Naive B cell (primary cell): ENCODE measurements around the gene SARM1. TPM values are rescaled to one million over a fixed set of nuclear protein-coding genes. Genes with fewer than 3 reads are reported as not detected.

Experiments used
- ATAC-seq, 2 donors: fragments of 150-1000 bp; cut with Tn5 transposase; 2 replicates each; pipeline ENCODE4 v1.10.0; 2021; ENCODE audit warnings: low read depth in 2 of 2, mild to moderate bottlenecking in 2 of 2, moderate library complexity in 2 of 2
- DNase-seq: peaks from one replicate; pipeline ENCODE4 v3.0.0; 2022
- H3K27ac Mint-ChIP-seq, 6 donors: one replicate each; pipeline ENCODE4 v1.8.0; 2020 to 2022; ENCODE audit warnings: mild to moderate bottlenecking in 6 of 6, mixed read lengths in 6 of 6, moderate library complexity in 5 of 6, inconsistent platforms in 2 of 6
- H3K27me3 Mint-ChIP-seq, 3 donors: one replicate each; pipeline ENCODE4 v1.8.0; 2021 to 2022; ENCODE audit warnings: mixed read lengths in 3 of 3, mild to moderate bottlenecking in 1 of 3
- H3K36me3 Mint-ChIP-seq, 2 donors: one replicate each; pipeline ENCODE4 v1.8.0; 2020 to 2022; ENCODE audit warnings: mixed read lengths in 2 of 2, inconsistent platforms in 1 of 2, mild to moderate bottlenecking in 1 of 2
- H3K4me1 Mint-ChIP-seq, 3 donors: one replicate each; pipeline ENCODE4 v1.8.0; 2020 to 2022; ENCODE audit warnings: mixed read lengths in 3 of 3, inconsistent platforms in 1 of 3, mild to moderate bottlenecking in 1 of 3, moderate library complexity in 1 of 3
- H3K4me3 Mint-ChIP-seq, 8 donors: one replicate each; pipeline ENCODE4 v1.8.0; 2020 to 2022; ENCODE audit warnings: mild to moderate bottlenecking in 8 of 8, mixed read lengths in 8 of 8, moderate library complexity in 8 of 8, inconsistent platforms in 2 of 8
- H3K9me3 Mint-ChIP-seq, 7 donors: one replicate each; pipeline ENCODE4 v1.8.0; 2020 to 2022; ENCODE audit warnings: mixed read lengths in 7 of 7, mild to moderate bottlenecking in 5 of 7, inconsistent platforms in 2 of 7, moderate library complexity in 1 of 7
- polyA plus RNA-seq, 6 donors: library from polyadenylated mRNA; unstranded; fragments of 300-500 nt; fragmentation: Illumina TruSeq; gene quantifications; one replicate each; pipeline ENCODE4 v1.2.3, GENCODE V29; 2021; ENCODE audit warnings: low read depth in 6 of 6

The SARM1 gene
- 1 to 10 TPM; 4.3 to 8.1 (median 7.1) TPM for polyA plus RNA-seq

DNA sequence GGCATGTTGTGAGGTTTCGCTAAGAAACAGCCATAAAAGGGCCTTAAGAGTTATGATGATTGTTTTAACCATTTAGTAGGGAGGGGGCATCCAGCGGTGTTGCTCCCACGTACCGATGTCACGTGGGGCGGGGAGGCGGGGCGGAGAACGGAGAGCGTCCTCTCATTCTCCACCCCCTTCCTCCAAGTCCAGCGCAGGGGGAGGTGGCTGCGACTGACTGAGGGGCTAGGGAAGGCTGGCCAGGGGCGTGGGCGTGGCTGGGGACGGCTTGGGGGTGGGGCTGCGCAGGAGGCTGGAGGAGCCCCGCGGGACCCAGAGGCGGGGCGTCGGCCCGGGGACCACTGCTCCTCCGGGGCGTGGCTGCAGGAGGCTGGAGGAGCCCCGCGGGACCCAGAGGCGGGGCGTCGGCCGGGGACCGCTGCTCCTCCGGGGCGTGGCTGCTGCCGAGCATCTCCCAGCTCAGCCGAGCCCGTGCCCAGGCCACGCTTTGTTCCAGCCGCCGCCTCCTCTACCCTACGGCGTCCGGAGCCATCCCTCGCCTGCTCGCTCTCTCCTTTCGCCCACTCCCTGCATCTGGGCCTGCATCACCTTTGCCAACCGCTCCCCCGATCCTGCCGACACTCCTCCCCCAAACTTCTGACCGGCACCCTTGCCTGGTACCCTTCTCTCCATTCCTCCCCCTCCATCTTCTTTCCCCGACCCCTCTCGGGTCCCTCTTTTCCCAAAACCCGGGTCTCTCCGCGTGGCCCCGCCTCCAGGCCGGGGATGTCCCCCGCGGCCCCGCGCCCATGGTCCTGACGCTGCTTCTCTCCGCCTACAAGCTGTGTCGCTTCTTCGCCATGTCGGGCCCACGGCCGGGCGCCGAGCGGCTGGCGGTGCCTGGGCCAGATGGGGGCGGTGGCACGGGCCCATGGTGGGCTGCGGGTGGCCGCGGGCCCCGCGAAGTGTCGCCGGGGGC is at the start of gene SARM1:
SARM1 (plus strand) TSS at position 450 of the 958 bp plus-strand sequence; CDS start at position 789, 339 bp downstream.
- peak within 1 kb of the TSS; percentile 81 to 98 (median 96) for H3K4me3 Mint-ChIP-seq
- no peaks in the 10 kb centered on the region for H3K27me3 Mint-ChIP-seq
- no peaks in the 10 kb centered on the region for H3K9me3 Mint-ChIP-seq

DNA sequence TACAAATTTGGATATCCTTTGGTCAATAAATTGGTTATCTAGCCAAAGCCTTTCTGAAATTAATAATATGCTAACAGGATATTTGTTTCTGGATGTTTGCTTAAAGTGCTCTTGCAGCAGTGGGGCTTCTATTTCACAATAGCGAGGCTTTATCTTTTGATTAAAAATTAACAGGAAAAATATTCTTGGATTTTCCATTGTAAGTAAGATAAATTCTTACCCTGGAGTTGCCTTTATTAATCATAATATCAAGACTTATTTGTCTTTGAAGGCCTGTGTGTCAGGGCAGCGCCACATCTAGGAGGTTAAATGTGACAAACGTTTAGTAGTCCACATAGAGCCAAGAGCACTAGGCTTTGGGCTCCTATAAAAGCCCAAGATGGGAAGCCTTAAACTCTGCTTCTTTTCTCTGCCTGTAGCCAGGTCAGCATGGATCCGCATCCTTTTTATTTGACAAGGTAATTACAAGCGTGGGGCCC is 47.2 kb upstream of the SARM1 start:
- Mint-ChIP-seq H3K36me3 (no peaks in the 10 kb centered on the region), H3K4me3 (peak overlapping the region in 1 of 8 donors; percentile 1), H3K4me1 (peaks cover 11 to 14% (median 12%) of the 10 kb centered on the region in 3 donors), H3K9me3 (no peaks in the 10 kb centered on the region), H3K27me3 (no peaks in the 10 kb centered on the region), H3K27ac (no peak overlapping the region)
- DNase-seq (no peak), ATAC-seq (no peak)

More for the DNA sequence above, at the start of gene SARM1:
- Mint-ChIP-seq H3K4me1 (peaks cover 13 to 22% (median 19%) of the 10 kb centered on the region in 3 donors), H3K36me3 (no peaks in the 10 kb centered on the region), H3K27ac (peak within 1 kb of the TSS; percentile 91 to 98 (median 96))
- DNase-seq (peak; percentile 78), ATAC-seq (peak; percentile 89)

DNA sequence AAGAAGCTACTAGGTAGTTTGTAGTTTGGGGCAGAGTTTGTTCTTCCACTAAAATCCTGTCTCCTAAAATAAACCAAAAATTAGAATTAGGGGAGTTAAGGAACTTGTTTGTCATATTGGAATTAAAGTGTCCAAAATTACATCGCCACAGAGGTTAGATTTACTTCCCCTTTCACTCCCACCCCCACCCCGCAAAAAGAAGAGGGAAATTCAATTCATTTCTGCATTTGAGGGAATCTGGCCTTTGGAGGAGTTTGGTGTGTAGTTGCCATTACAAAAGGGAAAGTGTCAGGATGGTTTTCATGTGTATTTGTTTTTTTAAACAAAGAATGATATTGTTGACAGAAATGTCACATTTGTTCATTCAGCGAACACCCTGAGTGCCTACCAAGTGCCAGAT is 46.7 kb upstream of the SARM1 start:
- Mint-ChIP-seq H3K4me1 (peaks cover 6 to 10% (median 7%) of the 10 kb centered on the region in 3 donors), H3K27ac (peak overlapping the region in 1 of 6 donors; percentile 76), H3K36me3 (no peaks in the 10 kb centered on the region), H3K9me3 (no peaks in the 10 kb centered on the region), H3K27me3 (no peaks in the 10 kb centered on the region), H3K4me3 (peak overlapping the region in 1 of 8 donors; percentile 1)
- DNase-seq (no peak), ATAC-seq (no peak)

DNA sequence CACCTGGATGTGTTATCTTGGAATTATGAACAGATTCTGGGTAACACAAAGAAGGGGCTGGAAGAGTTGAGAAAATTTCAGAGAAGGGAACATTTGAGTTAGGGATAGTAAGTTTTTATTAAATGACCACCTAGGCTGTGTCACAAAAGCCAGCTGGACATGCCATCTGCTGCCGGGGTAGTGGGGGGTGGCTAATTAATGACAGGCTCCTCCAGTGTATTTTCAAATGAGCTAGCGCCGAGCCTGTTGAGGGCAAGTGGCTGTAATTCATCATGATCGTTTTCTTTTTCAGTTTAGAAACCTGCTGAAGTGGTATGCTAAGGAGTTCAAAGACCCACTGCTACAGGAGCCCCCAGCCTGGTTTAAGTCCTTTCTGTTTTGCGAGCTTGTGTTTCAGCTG is 46.3 kb upstream of the SARM1 start:
- H3K27me3 Mint-ChIP-seq: no peaks in the 10 kb centered on the region
- H3K36me3 Mint-ChIP-seq: no peaks in the 10 kb centered on the region
- H3K9me3 Mint-ChIP-seq: no peaks in the 10 kb centered on the region
- peak overlapping the region in 1 of 6 donors; percentile 76 for H3K27ac Mint-ChIP-seq
- H3K4me3 Mint-ChIP-seq: no peak overlapping the region
- ATAC-seq (no peak), DNase-seq (no peak)
- peaks cover 2 to 5% (median 3%) of the 10 kb centered on the region in 3 donors for H3K4me1 Mint-ChIP-seq

DNA sequence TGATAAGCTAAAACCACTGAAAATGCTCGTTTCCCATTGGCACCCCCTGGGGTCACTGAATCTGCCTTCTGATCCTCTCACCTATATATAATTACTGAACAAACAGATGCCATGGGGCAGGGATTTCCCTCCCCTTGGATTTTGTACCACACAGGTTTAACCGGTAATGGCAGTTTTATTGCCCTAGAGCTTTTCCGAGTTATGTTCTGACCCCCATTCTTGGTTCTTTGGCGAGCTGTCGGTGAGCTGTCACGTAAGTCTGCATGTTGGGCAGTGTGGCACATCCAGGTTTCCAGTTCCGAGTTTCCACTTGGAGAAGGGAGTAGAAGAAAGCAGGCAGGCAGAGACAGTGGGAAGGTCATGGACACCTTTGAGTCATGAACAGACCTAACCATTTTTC is 45.4 kb upstream of the SARM1 start:
- no peaks in the 10 kb centered on the region for H3K9me3 Mint-ChIP-seq
- H3K4me1 Mint-ChIP-seq: no peaks in the 10 kb centered on the region
- H3K27me3 Mint-ChIP-seq: no peaks in the 10 kb centered on the region
- H3K36me3 Mint-ChIP-seq: no peaks in the 10 kb centered on the region
- no peak overlapping the region for H3K27ac Mint-ChIP-seq
- H3K4me3 Mint-ChIP-seq: no peak overlapping the region
- no peak for ATAC-seq
- DNase-seq: no peak

DNA sequence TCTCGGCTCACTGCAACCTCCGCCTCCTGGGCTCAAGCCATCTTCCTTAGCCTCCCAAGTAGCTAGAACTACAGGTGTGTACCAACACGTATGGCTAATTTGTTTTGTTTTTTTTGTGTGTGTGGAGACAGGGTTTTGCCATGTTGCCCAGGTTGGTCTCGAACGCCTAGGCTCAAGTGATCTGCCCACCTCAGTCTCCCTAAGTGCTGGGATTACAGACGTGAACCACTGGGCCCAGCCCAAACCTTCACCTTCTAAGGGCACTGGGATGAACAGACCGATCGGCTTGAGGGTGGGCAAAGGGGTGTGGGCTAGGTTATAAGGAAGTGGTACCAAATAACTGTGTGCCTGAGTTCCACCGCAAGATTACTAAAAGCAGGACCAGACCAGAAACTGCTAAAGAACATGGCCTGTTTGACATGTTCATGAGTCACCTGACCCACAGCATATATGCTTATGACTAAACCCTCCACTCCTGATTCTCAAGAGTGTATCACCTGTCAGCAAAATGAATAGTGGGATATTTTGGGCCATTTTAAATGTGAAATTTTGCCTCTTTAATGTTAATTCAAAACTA is 44.4 kb upstream of the SARM1 start:
- DNase-seq (no peak), ATAC-seq (no peak)
- peak overlapping the region in 1 of 6 donors; percentile 54 for H3K27ac Mint-ChIP-seq
- no peaks in the 10 kb centered on the region for H3K27me3 Mint-ChIP-seq
- no peaks in the 10 kb centered on the region for H3K36me3 Mint-ChIP-seq
- peaks cover 0 to under 1% (median 0%) of the 10 kb centered on the region in 3 donors for H3K4me1 Mint-ChIP-seq
- H3K4me3 Mint-ChIP-seq: no peak overlapping the region
- no peaks in the 10 kb centered on the region for H3K9me3 Mint-ChIP-seq

DNA sequence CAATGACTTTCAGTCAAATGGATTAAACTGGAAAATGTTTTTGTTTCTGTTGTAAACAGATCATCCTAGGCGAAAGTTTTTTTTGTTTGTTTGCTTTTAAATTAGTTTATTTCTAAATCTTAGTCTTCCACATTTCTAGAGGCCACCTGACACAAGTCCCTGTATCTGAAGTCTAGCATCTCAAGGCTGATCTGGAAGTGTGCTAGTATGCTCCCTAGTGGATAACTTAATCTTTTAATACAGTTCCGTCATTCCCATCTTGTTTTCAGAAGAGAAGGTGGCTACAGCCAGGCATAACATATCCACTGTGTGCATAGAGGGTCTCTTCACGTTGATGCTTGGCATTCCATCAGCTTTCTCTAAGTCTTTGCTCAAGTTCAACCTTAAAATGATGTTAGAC is 43.8 kb upstream of the SARM1 start:
- Mint-ChIP-seq H3K4me3 (no peak overlapping the region), H3K4me1 (peaks cover 0 to 4% (median 3%) of the 10 kb centered on the region in 3 donors), H3K27ac (no peak overlapping the region), H3K27me3 (no peaks in the 10 kb centered on the region), H3K9me3 (no peaks in the 10 kb centered on the region), H3K36me3 (no peaks in the 10 kb centered on the region)
- ATAC-seq (no peak), DNase-seq (no peak)

DNA sequence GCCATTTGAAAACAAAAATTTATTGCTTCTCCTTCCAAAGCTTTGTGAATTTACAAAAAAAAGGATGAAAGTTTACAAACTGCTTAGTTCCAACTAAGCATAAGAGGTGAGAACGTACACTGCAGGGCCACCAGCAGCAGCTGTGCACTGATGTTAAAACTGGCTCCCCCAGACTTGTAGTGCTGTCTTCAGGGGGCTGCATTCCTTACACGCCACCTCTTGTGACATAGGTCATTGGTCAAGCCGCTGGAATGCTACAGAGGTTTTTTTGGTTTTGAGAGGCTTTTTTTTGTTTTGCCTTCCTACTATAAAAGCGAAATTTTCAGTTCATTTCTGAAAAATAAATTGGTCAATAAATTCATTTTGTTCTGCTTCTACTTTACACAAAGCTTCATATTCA is 43.2 kb upstream of the SARM1 start:
- ATAC-seq (no peak), DNase-seq (no peak)
- H3K27ac Mint-ChIP-seq: no peak overlapping the region
- H3K27me3 Mint-ChIP-seq: no peaks in the 10 kb centered on the region
- no peaks in the 10 kb centered on the region for H3K36me3 Mint-ChIP-seq
- peaks cover 0 to 5% (median 4%) of the 10 kb centered on the region in 3 donors for H3K4me1 Mint-ChIP-seq
- no peaks in the 10 kb centered on the region for H3K9me3 Mint-ChIP-seq
- no peak overlapping the region for H3K4me3 Mint-ChIP-seq

DNA sequence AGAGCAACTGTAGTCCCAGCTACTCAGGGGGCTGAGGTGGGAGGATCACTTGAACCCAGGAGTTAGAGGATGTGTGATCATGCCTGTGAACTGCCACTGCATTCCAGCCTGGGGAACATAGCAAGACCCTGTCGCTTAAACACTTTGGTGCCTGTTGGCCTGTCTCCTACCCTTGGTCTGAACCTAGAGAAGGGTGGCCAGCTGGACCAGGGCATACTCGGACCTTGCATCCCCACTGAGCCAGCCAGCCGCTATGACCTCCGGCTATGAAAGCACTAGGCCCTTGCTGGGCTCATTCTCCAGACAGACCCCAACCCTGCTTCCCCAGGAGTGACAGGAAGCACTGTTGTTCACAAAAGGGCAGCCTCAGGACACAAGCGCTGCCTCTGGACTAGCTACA is 40.8 kb upstream of the SARM1 start:
- DNase-seq (no peak), ATAC-seq (no peak)
- H3K27me3 Mint-ChIP-seq: no peaks in the 10 kb centered on the region
- no peaks in the 10 kb centered on the region for H3K9me3 Mint-ChIP-seq
- peak overlapping the region in 2 of 6 donors; percentile 67 for H3K27ac Mint-ChIP-seq
- H3K4me1 Mint-ChIP-seq: peaks cover 16 to 28% (median 21%) of the 10 kb centered on the region in 3 donors
- no peaks in the 10 kb centered on the region for H3K36me3 Mint-ChIP-seq
- peak overlapping the region in 1 of 8 donors; percentile 33 for H3K4me3 Mint-ChIP-seq

DNA sequence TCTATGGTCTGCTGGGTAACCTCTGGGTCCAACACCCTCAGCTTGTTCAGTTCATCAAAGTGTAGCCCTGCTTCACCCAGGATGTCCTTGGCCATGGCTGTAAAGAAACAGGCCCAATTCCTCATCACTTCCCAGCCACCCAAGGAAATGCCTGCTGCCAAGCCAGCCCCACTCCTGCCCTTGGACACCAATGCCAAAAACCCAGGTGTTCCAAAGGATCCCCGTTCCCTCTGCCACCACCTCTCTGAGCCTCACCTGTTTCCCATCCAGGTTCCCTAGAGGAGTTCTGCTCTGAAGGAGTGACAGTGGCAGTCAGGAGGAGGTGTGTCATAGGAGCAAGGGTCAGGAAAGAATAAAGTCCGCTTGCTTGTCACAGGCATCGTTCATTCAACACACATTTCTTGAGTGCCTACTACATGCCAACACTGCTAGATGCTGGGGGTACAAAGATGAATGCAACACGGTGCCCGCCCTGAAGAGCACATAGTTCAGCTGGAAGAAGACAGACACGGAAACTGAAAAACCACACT is 39.5 kb upstream of the SARM1 start:
- Mint-ChIP-seq H3K4me1 (peaks cover 24 to 37% (median 33%) of the 10 kb centered on the region in 3 donors), H3K27ac (peak overlapping the region in 2 of 6 donors; percentile 11 to 33), H3K27me3 (no peaks in the 10 kb centered on the region), H3K9me3 (no peaks in the 10 kb centered on the region), H3K36me3 (no peaks in the 10 kb centered on the region), H3K4me3 (peak overlapping the region in 5 of 8 donors; percentile 3 to 60 (median 37))
- ATAC-seq (no peak), DNase-seq (no peak)

DNA sequence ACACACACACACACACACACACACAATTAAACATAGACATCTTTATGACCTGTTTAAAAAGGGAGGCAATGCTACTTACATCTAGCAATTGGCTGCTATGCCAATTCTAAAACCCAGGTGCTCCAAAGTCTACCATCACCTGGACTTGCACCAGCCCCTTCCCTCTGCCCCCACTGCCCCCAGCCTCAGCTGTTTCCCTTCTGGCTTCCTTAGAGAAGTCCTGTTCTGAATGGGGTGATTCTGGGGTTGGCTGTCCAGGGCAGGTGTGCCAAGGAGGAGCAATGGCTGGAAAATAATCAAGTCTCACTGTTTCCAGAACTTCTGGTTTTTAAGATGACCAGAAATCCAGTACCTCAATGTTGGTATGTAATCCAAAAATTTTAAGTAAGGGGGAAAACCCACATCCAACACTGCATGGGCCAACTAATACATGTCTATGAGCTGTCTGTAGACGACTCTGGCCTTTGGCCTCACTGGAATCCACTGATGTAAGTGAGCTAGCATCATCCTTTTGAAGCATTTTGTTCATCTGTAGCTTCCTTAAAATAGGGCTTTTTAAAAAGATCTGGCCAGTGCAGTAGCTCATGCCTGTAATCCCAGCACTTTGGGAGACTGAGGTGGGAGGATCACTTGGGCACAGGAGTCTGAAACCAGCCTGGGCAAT is 38.3 kb upstream of the SARM1 start:
- no peaks in the 10 kb centered on the region for H3K36me3 Mint-ChIP-seq
- peak overlapping the region in 4 of 6 donors; percentile 35 to 98 (median 92) for H3K27ac Mint-ChIP-seq
- H3K4me3 Mint-ChIP-seq: peak overlapping the region in 7 of 8 donors; percentile 47 to 98 (median 92)
- peaks cover 34 to 49% (median 46%) of the 10 kb centered on the region in 3 donors for H3K4me1 Mint-ChIP-seq
- no peak for DNase-seq
- ATAC-seq: no peak
- no peaks in the 10 kb centered on the region for H3K9me3 Mint-ChIP-seq
- no peaks in the 10 kb centered on the region for H3K27me3 Mint-ChIP-seq

DNA sequence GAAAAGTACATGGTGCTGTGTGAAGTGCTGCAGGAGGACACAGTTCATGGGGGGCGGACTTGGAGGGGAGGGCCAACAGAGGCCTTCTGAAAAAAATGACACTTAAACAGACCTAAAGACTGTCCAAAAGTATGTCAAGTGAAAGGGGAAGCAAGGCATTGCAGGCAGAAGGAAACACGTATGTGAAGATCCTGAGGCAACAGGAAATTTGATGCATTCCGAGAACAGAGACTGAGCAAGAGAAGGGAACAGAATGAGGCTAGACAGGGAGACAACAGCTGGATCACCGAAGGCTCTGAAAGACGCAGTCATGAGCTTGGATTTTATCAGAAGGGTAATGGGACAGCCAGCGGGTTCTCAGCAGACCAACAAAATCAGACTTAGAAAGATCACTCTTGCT is 37.3 kb upstream of the SARM1 start:
- no peaks in the 10 kb centered on the region for H3K9me3 Mint-ChIP-seq
- DNase-seq (no peak), ATAC-seq (no peak)
- H3K27me3 Mint-ChIP-seq: no peaks in the 10 kb centered on the region
- H3K27ac Mint-ChIP-seq: peak overlapping the region; percentile 87 to 98 (median 96)
- H3K4me3 Mint-ChIP-seq: peak overlapping the region; percentile 85 to 99 (median 98)
- H3K4me1 Mint-ChIP-seq: peaks cover 38 to 52% (median 51%) of the 10 kb centered on the region in 3 donors
- no peaks in the 10 kb centered on the region for H3K36me3 Mint-ChIP-seq

DNA sequence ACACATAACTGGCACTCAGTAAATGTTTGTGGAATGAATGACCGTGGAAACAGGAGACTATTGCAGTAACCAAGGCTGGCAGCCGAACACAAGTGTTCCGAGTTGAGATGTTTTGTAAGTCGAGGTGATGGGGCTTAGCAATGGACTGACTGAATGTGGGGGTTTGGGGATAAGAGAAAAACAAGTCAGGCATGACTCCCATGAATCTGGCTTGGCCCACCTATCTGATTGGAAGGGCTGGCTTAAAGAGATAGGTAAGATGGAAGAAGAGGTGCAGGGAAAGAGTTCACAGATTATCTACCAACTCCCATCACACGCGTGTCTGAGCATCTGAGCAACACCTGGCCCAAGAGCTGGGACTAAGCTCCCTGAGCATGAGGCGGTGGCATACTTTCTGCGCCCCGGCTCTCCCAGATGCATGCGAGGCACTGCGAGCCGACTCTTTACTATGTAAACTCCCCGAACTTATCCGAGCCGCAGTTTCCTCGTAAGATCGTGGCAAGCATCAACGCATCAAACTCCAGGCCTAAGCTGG is 36.8 kb upstream of the SARM1 start:
- Mint-ChIP-seq H3K27me3 (no peaks in the 10 kb centered on the region), H3K27ac (peak overlapping the region; percentile 87 to 98 (median 96)), H3K4me3 (peak overlapping the region; percentile 85 to 99 (median 98)), H3K4me1 (peaks cover 38 to 56% (median 51%) of the 10 kb centered on the region in 3 donors), H3K9me3 (no peaks in the 10 kb centered on the region), H3K36me3 (no peaks in the 10 kb centered on the region)
- ATAC-seq (peak in 1 of 2 donors; percentile 3), DNase-seq (no peak)
